Skeletal muscle tissue (tissue), 4 donors: Measurements from ENCODE around the gene DTX2. TPM values are rescaled to one million over a fixed set of nuclear protein-coding genes. Genes with fewer than 3 reads are reported as not detected.
"Not testable (repeated sequence)": the region's sequence is repeated elsewhere in the genome, so short reads cannot be mapped to it uniquely, and the experiment has no call there.

Experiments used
- H3K27ac ChIP-seq: one replicate; pipeline ENCODE4 v1.7.0; 2013; ENCODE audit warnings: mild to moderate bottlenecking, low read depth, low read length, inconsistent platforms
- H3K27me3 ChIP-seq, 3 donors: one replicate each; pipeline ENCODE4 v1.7.0; 2013; ENCODE audit warnings: low read length in 3 of 3; ENCODE audit not compliant: control insufficient read depth in 3 of 3, insufficient read depth in 3 of 3
- H3K36me3 ChIP-seq, 3 donors: one replicate each; pipeline ENCODE4 v1.7.0; 2013; ENCODE audit warnings: low read length in 3 of 3; ENCODE audit not compliant: control insufficient read depth in 3 of 3, insufficient read depth in 3 of 3
- H3K4me1 ChIP-seq, 3 donors: one replicate each; pipeline ENCODE4 v1.7.0; 2013; ENCODE audit warnings: low read length in 3 of 3, mild to moderate bottlenecking in 3 of 3; ENCODE audit not compliant: control insufficient read depth in 3 of 3, insufficient read depth in 3 of 3
- H3K4me3 ChIP-seq, 3 donors: one replicate each; pipeline ENCODE4 v1.7.0; 2013; ENCODE audit warnings: low read length in 3 of 3
- H3K9ac ChIP-seq, 3 donors: one replicate each; pipeline ENCODE4 v1.7.0; 2013; ENCODE audit warnings: low read length in 3 of 3, mild to moderate bottlenecking in 3 of 3, moderate library complexity in 2 of 3, low read depth in 1 of 3
- H3K9me3 ChIP-seq, 3 donors: one replicate each; pipeline ENCODE4 v1.7.0; 2013; ENCODE audit warnings: low read length in 3 of 3; ENCODE audit not compliant: control insufficient read depth in 3 of 3
- total RNA-seq: library from RNA; depleted of rRNA; stranded (reverse); fragments of >200 nt; gene quantifications from one replicate; pipeline ENCODE4 v1.2.3, GENCODE V29; 2014
- donor health status: Osteomylitis.

The DTX2 gene
- total RNA-seq, 1 donor from 2014 or later = 4.2 TPM

GRCh38 chr7:76503244-76503643 is 41.7 kb downstream of the DTX2 start:
- H3K27me3 ChIP-seq, H3K4me1 ChIP-seq, H3K27ac ChIP-seq, H3K9me3 ChIP-seq, H3K9ac ChIP-seq, H3K4me3 ChIP-seq: not testable (repeated sequence)
- peaks cover 13 to 18% (median 15%) of the 10 kb centered on the region in 3 donors for H3K36me3 ChIP-seq

DNA sequence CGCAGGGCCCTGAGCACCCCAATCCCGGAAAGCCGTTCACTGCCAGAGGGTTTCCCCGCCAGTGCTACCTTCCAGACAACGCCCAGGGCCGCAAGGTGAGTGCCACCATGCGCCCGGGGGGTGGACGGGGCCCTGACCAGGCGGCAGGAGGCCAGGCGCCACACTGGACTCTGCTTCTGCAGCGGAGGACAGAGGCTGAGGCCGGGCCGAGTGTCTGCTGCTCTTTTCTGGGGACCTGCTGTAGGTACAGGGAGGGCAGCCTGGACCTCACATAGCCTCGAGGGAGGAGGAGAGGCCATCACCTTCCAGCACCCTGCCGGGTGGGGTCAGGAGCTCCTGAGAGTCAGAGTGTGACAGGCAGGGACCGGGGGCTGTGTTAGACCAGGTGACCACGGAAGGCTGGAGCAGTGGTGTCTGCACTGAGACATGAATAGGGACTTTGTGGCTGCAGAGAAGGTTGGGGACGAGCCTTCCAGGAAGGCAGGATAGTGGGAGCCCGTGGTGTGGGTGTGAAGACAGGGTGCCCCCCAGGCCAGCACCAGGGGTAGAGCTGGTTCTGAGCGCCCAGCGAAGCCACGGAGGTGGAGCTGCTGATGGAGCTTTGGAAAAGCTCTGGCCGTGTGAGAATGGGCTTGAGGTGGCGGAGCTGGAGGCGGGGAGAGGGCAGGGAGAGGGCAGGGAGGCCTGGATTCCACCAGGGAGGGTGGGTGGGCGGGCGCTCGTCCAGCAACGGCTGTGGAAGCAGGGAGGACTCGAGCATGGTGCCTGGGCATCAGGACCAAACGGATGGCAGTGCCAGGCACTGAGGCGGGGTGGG is 43.0 kb downstream of the DTX2 start:
- H3K4me3 ChIP-seq, H3K27ac ChIP-seq, H3K27me3 ChIP-seq, H3K9me3 ChIP-seq, H3K9ac ChIP-seq, H3K4me1 ChIP-seq: not testable (repeated sequence)
- H3K36me3 ChIP-seq = peaks cover 13 to 18% (median 15%) of the 10 kb centered on the region in 3 donors

DNA sequence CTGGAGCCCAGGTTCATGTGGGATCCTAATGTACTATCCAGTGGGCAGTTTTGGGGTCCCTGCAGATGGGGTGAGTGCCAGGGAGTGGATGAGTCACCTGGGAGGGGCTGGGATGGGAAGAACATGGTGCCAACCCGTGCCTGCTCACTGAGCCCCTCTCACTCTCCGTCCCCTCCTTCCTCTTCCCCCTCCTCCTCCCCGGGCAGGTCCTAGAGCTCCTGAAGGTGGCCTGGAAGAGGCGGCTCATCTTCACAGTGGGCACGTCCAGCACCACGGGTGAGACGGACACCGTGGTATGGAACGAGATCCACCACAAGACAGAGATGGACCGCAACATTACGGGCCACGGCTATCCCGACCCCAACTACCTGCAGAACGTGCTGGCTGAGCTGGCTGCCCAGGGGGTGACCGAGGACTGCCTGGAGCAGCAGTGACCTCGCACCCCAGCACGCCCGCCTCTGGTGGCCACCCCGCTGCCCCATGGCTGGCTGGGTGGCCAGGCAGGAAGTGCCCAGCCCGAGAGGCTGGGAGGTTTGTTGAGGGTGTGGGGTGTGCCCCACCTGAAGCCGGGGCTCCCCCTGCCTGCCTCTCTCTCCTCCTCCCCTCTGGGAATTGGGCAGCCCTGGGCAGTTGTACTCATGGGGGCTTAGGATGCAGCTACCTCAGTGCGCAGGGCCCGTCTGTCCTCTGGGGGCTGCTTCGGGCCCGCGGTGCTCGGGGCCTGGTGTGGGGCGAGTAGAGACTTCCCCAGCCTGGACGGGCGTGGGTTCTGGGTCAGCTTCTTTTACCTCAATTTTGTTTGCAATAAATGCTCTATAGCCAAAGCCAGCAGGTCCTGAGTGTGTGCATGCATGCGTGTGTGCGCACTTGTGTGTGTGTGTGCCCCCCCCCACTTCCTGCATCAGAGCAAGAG is 43.9 kb downstream of the DTX2 start:
- Histone ChIP-seq H3K36me3 (peaks cover 13 to 18% (median 15%) of the 10 kb centered on the region in 3 donors), H3K4me3 (no peak overlapping the region), H3K9ac (no peak overlapping the region), H3K27me3 (no peaks in the 10 kb centered on the region), H3K27ac (no peak overlapping the region), H3K9me3 (no peaks in the 10 kb centered on the region), H3K4me1 (no peaks in the 10 kb centered on the region)

GRCh38 chr7:76506081-76506440 is 44.6 kb downstream of the DTX2 start:
- Histone ChIP-seq H3K4me1 (no peaks in the 10 kb centered on the region), H3K9me3 (no peaks in the 10 kb centered on the region), H3K9ac (no peak overlapping the region), H3K27me3 (no peaks in the 10 kb centered on the region), H3K27ac (no peak overlapping the region), H3K36me3 (peaks cover 13 to 18% (median 15%) of the 10 kb centered on the region in 3 donors), H3K4me3 (no peak overlapping the region)

DNA sequence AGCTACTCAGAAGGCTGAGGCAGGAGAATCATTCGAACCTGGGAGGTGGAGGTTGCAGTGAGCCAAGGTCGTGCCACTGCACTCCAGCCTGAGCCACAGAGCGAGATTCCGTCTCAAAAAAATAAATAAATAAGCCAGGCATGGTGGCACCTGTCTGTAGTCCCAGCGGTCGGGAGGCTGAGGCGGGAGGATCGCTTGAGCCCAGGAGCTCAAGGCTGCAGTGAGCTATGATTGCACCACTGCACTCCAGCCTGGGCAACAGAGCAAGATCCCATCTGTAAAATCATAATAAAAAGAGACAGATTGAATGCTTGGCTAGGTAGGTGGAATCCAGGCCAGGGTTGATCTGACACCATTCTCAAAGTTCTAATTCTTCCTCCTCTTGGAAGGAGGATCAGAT is 45.1 kb downstream of the DTX2 start:
- not testable (repeated sequence) for H3K9me3 ChIP-seq, H3K27me3 ChIP-seq, H3K27ac ChIP-seq, H3K4me1 ChIP-seq, H3K9ac ChIP-seq, H3K4me3 ChIP-seq
- H3K36me3 ChIP-seq = peaks cover 13 to 18% (median 15%) of the 10 kb centered on the region in 3 donors

DNA sequence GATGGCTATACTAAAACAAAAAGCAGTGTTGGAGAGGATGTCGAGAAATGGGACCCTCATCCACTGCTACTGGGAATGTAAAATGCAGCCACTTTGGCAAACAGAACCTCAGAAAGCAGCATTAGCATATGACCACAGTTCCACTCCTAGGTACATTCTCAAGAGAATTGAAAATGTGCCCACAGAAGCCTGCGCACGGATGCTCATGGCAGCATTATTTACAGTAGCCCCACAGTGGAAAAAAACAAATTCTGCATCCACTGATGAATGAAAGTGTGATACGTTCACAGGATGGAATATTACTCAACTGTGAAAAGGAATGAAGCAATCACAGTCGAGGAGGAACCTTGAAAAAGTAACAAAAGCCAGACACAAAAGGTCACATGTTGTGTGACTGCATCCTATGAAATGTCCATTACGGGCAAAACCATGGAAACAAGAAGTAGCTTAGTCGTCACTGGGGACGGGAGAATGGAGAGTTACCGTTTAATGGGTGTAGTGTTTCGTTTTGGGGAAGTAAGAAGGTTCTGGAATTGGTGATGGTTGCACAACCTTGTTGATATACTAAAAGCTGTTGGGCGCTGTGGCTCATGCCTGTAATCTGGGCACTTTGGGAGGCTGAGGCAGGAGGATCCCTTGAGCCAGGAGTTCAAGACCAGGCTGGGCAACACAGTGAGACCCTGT is 46.4 kb downstream of the DTX2 start:
- no peaks in the 10 kb centered on the region for H3K27me3 ChIP-seq
- H3K27ac ChIP-seq = no peak overlapping the region
- H3K9ac ChIP-seq = no peak overlapping the region
- no peak overlapping the region for H3K4me3 ChIP-seq
- peaks cover 11 to 17% (median 14%) of the 10 kb centered on the region in 3 donors for H3K36me3 ChIP-seq
- no peaks in the 10 kb centered on the region for H3K4me1 ChIP-seq
- H3K9me3 ChIP-seq = no peaks in the 10 kb centered on the region

GRCh38 chr7:76509931-76510877 is 48.7 kb downstream of the DTX2 start, which contains the start of gene UPK3B:
Gene UPK3B, plus strand, starts transcription at chr7:76510552. Its CDS starts 101 bp downstream, at chr7:76510653.
- Histone ChIP-seq H3K36me3 (peaks cover 7 to 12% (median 11%) of the 10 kb centered on the region in 3 donors), H3K27me3 (no peaks in the 10 kb centered on the region), H3K9me3 (no peaks in the 10 kb centered on the region), H3K9ac (no peak within 1 kb of the TSS), H3K4me1 (no peaks in the 10 kb centered on the region), H3K4me3 (no peak within 1 kb of the TSS), H3K27ac (no peak within 1 kb of the TSS)

GRCh38 chr7:76511200-76511910 is 49.8 kb downstream of the DTX2 start:
- H3K4me1 ChIP-seq, H3K36me3 ChIP-seq, H3K27ac ChIP-seq, H3K9ac ChIP-seq, H3K4me3 ChIP-seq, H3K9me3 ChIP-seq, H3K27me3 ChIP-seq: not testable (repeated sequence)
